ENCODE results near the gene PLPP7.

PLPP7 gene

DNA sequence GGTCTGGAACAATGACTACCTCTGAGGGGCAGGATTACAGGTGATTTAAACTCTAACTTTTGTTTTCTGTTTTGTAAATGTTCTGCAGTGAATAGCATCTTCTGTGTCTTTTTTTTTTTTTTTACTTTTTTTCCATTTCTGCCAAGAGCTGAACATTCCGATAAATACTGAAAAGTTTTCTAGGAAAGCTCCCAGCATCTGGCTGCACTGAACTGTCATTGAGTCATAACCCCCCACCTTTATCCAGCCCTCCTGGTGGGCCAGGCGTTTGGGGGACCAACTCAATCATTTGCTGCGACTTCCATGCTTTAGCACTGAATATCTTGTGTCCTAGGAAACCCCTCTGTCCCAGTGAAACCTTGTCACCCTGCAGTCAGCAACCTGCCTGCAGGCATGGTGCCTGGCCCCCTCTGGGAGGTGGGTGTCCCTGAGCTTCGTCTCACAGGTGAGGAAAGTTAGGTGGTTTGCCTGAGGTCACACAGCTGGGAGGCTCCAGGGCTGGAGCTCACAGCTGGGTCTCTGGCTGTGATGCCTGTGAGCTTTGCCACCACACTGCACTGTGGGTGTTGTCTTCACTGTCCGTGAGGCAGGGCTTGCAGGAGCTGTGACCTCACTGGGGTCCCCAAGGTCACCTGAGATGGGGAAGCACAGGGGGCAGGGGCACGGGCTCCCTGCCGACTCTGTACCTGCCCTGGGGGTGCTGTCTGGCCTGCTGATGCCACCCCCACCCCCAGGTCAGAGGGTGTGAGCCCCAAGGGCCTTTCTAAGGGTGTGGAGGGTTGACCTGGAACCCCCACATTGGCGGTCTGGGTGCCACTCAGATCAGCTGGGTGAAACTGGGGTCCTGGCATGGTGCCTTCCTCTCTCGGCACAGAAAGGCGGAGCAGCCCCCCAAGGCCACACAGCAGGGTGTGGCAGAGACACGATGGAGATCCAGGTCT lies 14.1 kb downstream of the PLPP7 start:
- no peak for DNase-seq (ENCODE audit: low spot score)

DNA sequence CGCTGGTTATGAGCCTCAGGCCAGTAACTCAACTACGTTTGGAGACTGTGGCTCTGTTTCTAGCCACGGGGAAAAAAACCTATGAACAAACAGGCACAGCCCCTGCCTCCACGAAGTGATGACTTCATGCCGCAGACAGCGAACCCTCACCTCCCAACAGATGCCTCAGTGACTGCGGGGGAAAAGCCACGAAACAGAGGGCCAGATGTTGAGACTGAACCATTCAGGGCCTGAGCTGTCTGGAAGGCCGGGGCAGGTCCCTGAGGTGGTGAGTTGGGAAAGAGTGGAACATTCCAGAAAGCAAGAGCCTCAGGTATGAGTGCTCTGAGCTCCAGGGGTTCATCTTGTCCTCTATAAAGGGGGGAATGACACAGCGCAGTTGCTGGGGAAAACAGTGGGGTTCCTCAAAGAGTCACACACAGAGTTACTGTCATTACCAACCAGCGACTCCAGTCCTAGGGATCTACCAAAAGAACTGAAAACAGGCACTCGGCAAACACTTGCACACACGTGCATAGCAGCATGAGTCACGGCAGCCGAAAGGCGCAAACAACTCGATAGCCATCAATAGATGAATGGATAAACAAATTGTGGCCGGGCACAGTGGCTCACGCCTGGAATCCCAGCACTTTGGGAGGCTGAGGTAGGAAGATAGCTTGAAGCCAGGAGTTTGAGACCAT lies 15.3 kb downstream of the PLPP7 start:
- DNase-seq (ENCODE audit: low spot score) = no peak

GRCh38 chr9:131306397-131307004 lies 17.0 kb downstream of the PLPP7 start:
- no peak for DNase-seq (ENCODE audit: low spot score)

DNA sequence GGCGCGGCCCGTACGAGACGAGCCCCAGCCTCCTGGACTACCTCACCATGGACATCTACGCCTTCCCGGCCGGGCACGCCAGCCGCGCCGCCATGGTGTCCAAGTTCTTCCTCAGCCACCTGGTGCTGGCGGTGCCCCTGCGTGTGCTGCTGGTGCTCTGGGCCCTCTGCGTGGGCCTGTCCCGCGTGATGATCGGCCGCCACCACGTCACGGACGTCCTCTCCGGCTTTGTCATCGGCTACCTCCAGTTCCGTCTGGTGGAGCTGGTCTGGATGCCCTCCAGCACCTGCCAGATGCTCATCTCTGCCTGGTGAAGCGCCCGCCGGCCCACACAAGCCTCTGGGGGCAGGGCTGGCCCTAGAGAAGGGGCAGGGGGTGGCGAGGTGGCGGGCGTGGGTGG lies 18.5 kb downstream of the PLPP7 start:
- no peak for DNase-seq (ENCODE audit: low spot score)

- DNase-seq (ENCODE audit: low spot score) = no peak
These were observed 18.9 kb downstream of the PLPP7 start for GRCh38 chr9:131308452-131308851.

DNA sequence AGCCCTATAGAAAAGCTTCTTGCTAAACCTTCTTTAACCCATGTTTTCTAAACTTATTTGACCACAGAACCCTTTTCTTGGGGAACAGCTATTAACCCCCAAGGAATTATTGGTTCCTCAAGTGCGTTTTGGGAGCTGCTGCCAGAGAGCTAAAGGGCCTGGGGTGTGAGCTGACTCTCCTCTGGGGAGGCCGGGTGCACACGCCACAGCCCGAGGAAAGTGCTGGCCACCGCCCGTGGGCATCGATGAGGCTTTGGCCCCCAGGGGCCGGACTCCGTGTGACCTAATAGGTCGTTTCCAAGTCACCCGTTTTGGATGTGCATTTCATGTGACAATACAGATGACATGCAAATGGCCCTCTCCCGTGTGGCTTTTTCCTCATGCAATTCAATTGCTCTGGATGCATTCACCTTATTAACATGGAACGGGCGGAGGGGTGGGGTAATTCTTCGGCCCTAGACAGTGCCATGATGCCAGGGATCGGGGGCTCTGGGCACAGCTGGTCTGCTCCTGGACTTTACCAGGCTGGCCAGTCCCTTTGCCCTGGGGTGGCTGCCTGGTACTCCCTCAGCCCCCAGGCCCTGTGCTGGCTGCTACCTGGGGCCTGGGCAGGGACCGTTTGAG lies 19.5 kb downstream of the PLPP7 start:
- DNase-seq (ENCODE audit: low spot score) = no peak

DNA sequence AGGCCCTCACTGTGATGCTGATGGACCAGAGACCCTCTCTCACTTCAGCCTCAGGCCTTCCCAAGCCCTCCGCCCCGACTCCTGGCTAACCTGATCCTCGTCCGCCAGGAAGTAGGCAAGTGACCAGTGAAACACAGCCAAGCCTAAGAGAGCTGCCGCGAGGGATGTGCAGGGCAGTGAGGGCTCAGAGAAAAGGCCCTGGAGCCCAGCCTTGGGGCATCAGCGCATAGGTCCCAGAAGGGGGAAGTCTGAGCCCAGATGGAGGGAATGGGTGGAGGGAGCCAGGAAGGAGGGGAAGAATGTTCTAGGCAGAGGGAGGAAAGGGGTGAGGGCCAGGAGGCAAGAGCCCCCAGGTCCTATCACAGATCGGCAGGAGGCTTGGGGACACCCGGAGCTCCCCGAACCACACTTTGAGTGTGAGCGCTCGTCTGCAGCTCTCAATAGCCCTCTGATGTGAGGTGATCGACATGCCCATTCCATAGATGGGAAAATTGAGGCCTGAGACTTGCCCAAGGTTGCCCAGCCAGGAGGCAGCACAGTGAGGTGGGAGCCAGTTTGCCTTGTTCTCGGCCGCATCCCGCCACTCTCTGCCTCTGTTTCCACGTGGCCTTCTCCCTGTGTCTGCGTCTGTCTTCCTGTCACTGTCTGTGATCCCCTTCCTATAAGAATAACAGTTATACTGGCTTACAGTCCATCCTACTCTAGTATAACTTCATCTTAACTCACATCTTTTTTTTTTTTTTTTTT lies 20.2 kb downstream of the PLPP7 start:
- no peak for DNase-seq (ENCODE audit: low spot score)

- peak; percentile 20 for DNase-seq (ENCODE audit: low spot score)
These were observed 21.5 kb downstream of the PLPP7 start for GRCh38 chr9:131310833-131311554.

DNA sequence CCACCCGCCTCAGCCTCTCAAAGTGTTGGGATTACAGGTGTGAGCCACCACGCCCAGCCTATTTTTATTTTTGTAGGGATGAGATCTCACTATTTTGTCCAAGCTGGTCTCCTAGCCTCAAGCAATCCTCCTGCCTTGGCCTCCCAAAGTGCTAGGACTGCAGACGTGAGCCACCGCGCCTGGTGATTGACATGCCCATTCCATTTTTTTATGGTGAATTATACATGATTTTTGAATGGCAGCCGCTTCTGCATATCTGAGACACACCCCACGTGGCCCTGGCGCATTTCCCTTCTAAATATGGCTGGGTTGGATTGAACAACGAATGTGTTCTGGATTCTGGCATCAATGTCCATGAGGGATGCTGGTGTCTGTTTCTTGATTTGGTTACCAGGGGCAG lies 22.7 kb downstream of the PLPP7 start:
- no peak for DNase-seq (ENCODE audit: low spot score)

GRCh38 chr9:131312822-131313770 lies 23.6 kb downstream of the PLPP7 start:
- DNase-seq (ENCODE audit: low spot score) = no peak

DNA sequence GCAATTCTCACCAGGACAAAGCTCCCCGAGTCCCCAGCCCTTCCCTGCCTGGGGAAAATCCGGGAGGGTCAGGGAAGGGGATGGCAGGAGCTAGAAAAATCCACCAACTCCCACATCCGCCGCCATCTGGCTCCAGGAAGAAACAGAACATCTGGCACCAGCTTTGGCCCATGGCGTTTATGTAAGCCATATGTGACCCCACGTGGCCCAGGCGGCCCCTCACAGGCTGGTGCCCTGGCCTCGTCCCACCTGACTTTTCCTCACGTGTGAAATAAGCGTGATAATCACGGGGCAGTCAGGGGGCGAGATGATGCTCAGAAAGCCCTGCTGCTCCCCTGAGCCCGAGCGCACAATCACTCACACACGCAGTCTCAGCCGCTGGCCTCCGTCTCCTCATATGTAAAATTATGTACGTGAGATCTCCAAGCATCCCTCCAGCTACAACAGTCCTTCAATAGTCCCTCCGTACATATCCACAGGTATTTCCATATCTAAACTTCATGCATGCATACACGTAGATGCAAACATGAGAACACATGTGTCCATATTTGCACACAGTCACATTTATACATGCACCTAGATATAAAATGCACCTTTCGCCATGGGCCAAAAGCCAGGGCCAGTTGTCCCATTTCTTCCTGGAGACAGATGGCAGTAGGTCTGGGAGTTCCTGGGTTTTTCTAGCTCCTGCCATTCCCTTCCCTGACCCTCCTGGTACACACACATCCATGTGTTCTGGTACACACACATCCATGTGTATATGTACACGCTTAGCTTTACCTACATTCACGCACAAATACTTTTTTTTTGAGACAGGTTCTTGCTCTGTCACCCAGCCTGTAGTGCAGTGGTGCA lies 28.9 kb downstream of the PLPP7 start:
- DNase-seq (ENCODE audit: low spot score) = no peak

- no peak for DNase-seq (ENCODE audit: low spot score)
These were observed 30.0 kb downstream of the PLPP7 start for GRCh38 chr9:131319486-131319885.

GRCh38 chr9:131320031-131320685 lies 30.6 kb downstream of the PLPP7 start:
- DNase-seq (ENCODE audit: low spot score) = no peak

DNA sequence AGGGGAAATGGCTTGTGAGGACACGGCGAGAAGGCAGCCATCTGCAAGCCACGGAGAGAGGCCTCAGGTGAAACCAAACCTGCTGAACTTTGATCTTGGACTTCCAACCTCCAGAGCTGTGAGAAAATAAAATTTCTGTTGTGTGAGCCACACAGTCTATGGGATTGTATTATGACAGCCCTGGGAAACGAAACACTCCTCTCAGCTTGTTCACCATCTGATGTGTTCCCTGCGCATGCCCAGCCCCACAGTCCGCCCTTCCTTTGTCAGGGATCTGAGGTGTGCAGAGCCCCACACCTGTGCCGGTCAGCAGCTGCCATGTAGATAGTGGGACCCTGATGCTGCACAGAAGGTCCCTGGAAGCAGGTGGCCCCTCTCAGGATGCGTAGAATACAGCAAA lies 34.1 kb downstream of the PLPP7 start:
- DNase-seq (ENCODE audit: low spot score) = no peak

- no peak for DNase-seq (ENCODE audit: low spot score)
These were observed 35.5 kb downstream of the PLPP7 start for GRCh38 chr9:131324736-131325679.

DNA sequence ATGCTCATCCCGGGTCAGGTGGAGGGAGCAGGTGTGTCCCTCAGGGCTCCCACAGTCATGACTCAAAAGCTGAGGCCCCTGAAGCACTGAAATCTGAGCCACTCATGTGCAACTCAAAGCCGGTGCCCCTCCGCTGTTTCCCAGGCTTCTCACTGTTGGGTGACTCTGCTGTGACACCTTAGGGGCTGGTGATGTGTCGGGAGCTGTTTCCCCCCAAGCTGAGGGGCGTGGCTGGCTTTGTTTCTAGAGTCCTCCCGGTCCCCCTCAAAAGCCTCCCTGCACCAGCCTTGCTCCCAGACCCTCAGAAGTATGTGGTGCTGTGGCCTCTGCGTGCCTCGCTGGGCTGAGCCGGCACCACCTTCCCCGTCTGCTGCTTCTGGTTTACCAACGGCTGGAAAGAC lies 39.7 kb downstream of the PLPP7 start:
- DNase-seq (ENCODE audit: low spot score) = no peak

All from germinal center (tissue), 1 donor.